DMS114 treated with DMSO at 0.1 percent for 48 hours (cell line): Measurements from ENCODE around the gene SKP1.

Experiments used
- DNase-seq: peaks from one replicate; lab custom pipeline; 2025; ENCODE audit not compliant: unreplicated experiment; lab: John Stamatoyannopoulos, UW

Gene SKP1

GRCh38 chr5:134113902-134114875 is 62.6 kb downstream of the SKP1 start, which contains the start of gene TCF7:
TCF7 (plus strand) TSS chr5:134114681; CDS start chr5:134114907, 226 bp downstream.
- DNase-seq: peak; percentile 62

GRCh38 chr5:134113363-134113889 is 63.3 kb downstream of the SKP1 start:
- DNase-seq: no peak

GRCh38 chr5:134112726-134113362 is 63.9 kb downstream of the SKP1 start:
- DNase-seq: no peak

- DNase-seq: no peak
These were observed 64.8 kb downstream of the SKP1 start for GRCh38 chr5:134111741-134112647.

- DNase-seq: no peak
These were observed 66.4 kb downstream of the SKP1 start for GRCh38 chr5:134110382-134110781.

- DNase-seq: no peak
These were observed 69.0 kb downstream of the SKP1 start for GRCh38 chr5:134107779-134108178.

GRCh38 chr5:134106991-134107701 is 69.6 kb downstream of the SKP1 start:
- no peak for DNase-seq

- no peak for DNase-seq
These were observed 72.6 kb downstream of the SKP1 start for GRCh38 chr5:134103998-134104654.

GRCh38 chr5:134103397-134103796 is 73.4 kb downstream of the SKP1 start:
- DNase-seq: no peak

GRCh38 chr5:134101686-134102439 is 74.9 kb downstream of the SKP1 start:
- DNase-seq: peak; percentile 10

GRCh38 chr5:134100283-134101091 is 76.3 kb downstream of the SKP1 start:
- DNase-seq: no peak

- DNase-seq: no peak
These were observed 76.8 kb downstream of the SKP1 start for GRCh38 chr5:134099939-134100282.

- no peak for DNase-seq
These were observed 77.4 kb downstream of the SKP1 start for GRCh38 chr5:134099288-134099872.
